ENCODE measurements around the gene WRAP53.

DNA sequence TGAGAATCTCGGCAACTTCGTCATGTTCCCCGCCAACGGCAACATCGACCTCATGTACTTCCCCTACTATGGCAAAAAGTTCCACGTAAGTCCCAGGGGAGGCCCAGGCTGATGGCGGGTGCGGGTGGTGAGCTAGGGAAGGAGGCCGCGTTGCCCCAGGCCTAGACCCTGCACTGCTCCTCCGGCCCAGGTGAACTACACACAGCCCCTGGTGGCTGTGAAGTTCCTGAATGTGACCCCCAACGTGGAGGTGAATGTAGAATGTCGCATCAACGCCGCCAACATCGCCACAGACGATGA, 32.8 kb upstream of the WRAP53 start:
- TF ChIP-seq, protein P1, sequence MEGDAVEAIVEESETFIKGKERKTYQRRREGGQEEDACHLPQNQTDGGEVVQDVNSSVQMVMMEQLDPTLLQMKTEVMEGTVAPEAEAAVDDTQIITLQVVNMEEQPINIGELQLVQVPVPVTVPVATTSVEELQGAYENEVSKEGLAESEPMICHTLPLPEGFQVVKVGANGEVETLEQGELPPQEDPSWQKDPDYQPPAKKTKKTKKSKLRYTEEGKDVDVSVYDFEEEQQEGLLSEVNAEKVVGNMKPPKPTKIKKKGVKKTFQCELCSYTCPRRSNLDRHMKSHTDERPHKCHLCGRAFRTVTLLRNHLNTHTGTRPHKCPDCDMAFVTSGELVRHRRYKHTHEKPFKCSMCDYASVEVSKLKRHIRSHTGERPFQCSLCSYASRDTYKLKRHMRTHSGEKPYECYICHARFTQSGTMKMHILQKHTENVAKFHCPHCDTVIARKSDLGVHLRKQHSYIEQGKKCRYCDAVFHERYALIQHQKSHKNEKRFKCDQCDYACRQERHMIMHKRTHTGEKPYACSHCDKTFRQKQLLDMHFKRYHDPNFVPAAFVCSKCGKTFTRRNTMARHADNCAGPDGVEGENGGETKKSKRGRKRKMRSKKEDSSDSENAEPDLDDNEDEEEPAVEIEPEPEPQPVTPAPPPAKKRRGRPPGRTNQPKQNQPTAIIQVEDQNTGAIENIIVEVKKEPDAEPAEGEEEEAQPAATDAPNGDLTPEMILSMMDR (IDR thresholded peaks at IDR 0.05) = no peak
- no peak for TF ChIP-seq POLR2A (IDR thresholded peaks at IDR 0.05)

Measured in uterus (tissue), 2 donors.